GM23248 (cell line): ENCODE measurements around the gene OR13J1. TPM values are rescaled to one million over a fixed set of nuclear protein-coding genes. Genes with fewer than 3 reads are reported as not detected.

Source experiments
- DNase-seq: peaks from one replicate; pipeline ENCODE4 v3.0.0-alpha.2; 2015
- H2AFZ ChIP-seq: fragments of 200-600 bp; sonication (generic); 2 replicates; pipeline ENCODE4 v1.6.1; 2016; ENCODE audit warnings: antibody characterized with exemption
- H3F3A ChIP-seq: fragments of 200-600 bp; sonication (generic); 2 replicates; pipeline ENCODE4 v1.6.1; 2016; ENCODE audit warnings: mild to moderate bottlenecking, antibody characterized with exemption, mixed run types; ENCODE audit not compliant: insufficient read depth
- H3K27ac ChIP-seq: fragments of 200-600 bp; sonication (generic); 2 replicates; pipeline ENCODE4 v1.5.1; 2016; ENCODE audit warnings: mild to moderate bottlenecking
- H3K27me3 ChIP-seq: fragments of 200-600 bp; sonication (generic); replicated peaks from 2 replicates; pipeline ENCODE4 v1.6.1; 2016; ENCODE audit warnings: mild to moderate bottlenecking; ENCODE audit not compliant: insufficient read depth
- H3K36me3 ChIP-seq: fragments of 200-600 bp; sonication (generic); 2 replicates; pipeline ENCODE4 v1.6.1; 2016; ENCODE audit warnings: low read depth, mild to moderate bottlenecking
- H3K4me1 ChIP-seq: fragments of 200-600 bp; sonication (generic); 2 replicates; pipeline ENCODE4 v1.6.1; 2016; ENCODE audit warnings: mild to moderate bottlenecking; ENCODE audit not compliant: insufficient read depth
- H3K4me2 ChIP-seq: fragments of 200-600 bp; sonication (generic); one replicate; pipeline ENCODE4 v1.6.1; 2016; ENCODE audit warnings: mild to moderate bottlenecking; ENCODE audit not compliant: unreplicated experiment
- H3K4me3 ChIP-seq: fragments of 200-600 bp; sonication (generic); 2 replicates; pipeline ENCODE4 v1.5.1; 2016; ENCODE audit warnings: mild to moderate bottlenecking
- H3K79me2 ChIP-seq: fragments of 200-600 bp; sonication (generic); 2 replicates; pipeline ENCODE4 v1.6.1; 2016; ENCODE audit warnings: mild to moderate bottlenecking; ENCODE audit not compliant: insufficient read depth
- H3K9ac ChIP-seq: fragments of 200-600 bp; sonication (generic); 2 replicates; pipeline ENCODE4 v1.6.1; 2016; ENCODE audit warnings: mild to moderate bottlenecking
- H3K9me2 ChIP-seq: fragments of 200-600 bp; sonication (generic); 2 replicates; pipeline ENCODE4 v1.6.1; 2016; ENCODE audit warnings: mixed run types, mild to moderate bottlenecking, moderate library complexity; ENCODE audit not compliant: insufficient read depth
- H3K9me3 ChIP-seq: fragments of 200-600 bp; sonication (generic); one replicate; pipeline ENCODE4 v1.6.1; 2017; ENCODE audit warnings: low read depth
- H4K20me1 ChIP-seq: fragments of 200-600 bp; sonication (generic); 2 replicates; pipeline ENCODE4 v1.6.0; 2016; ENCODE audit not compliant: insufficient read depth
- EZH2 ChIP-seq: fragments of 200-600 bp; sonication (generic); IDR thresholded peaks from 2 replicates; pipeline ENCODE4 v1.6.1; 2018; ENCODE audit warnings: antibody characterized with exemption, mild to moderate bottlenecking; ENCODE audit not compliant: insufficient read depth, poor library complexity, severe bottlenecking
- EZH2phosphoT487 ChIP-seq: fragments of 200-600 bp; sonication (generic); IDR thresholded peaks from 2 replicates; pipeline ENCODE4 v1.6.1; 2018; ENCODE audit warnings: antibody characterized with exemption, moderate library complexity, mild to moderate bottlenecking, low read depth; ENCODE audit not compliant: insufficient read depth
- WGBS, 2 experiments: methylation state at CpG; one replicate each; pipeline ENCODE4 v1.1.6; 2015 to 2017; ENCODE audit warnings: low lambda C conversion rate in 2 of 2, low coverage in 1 of 2; ENCODE audit errors: missing lambda C conversion rate in 2 of 2; 5-methylcytosine and 5-hydroxymethylcytosine counted together
- in situ Hi-C: fragments of 300-500 bp; cut with MboI; formaldehyde crosslinking; loops from 2 replicates; pipeline ENCODE4 v1.15.0; 2020
- polyA plus RNA-seq: library from polyadenylated mRNA; unstranded; fragments of >200 nt; fragmentation: Nextera tagmentation; extraction: Ambion mirVana; gene quantifications from 2 replicates; pipeline ENCODE4 v1.2.1, GENCODE V29; 2016
- total RNA-seq: library from RNA; depleted of rRNA; stranded (reverse); fragments of >200 nt; shearing (Covaris generic); gene quantifications from 2 replicates; pipeline ENCODE4 v1.2.3, GENCODE V29; 2014; rRNA removed

OR13J1 gene
- total and polyA plus RNA-seq, 2 experiments from 2014 or later, result not detected

GRCh38 chr9:35827486-35827885 is 42.7 kb downstream of the OR13J1 start:
- TF ChIP-seq EZH2phosphoT487 (no peak), EZH2 (no peak)
- Histone ChIP-seq H3F3A (peaks cover 12% of the 10 kb centered on the region), H4K20me1 (no peaks in the 10 kb centered on the region), H3K9ac (no peak overlapping the region), H3K27ac (peak overlapping the region; percentile 63), H3K4me1 (peaks cover 27% of the 10 kb centered on the region), H3K9me3 (no peaks in the 10 kb centered on the region), H3K79me2 (peaks cover 10% of the 10 kb centered on the region; the same call in 1 of the 2 replicates), H3K27me3 (no peaks in the 10 kb centered on the region), H2AFZ (0 out of 2 replicates have a peak overlapping the region, but pooled peaks have one; percentile 22), H3K9me2 (no peaks in the 10 kb centered on the region), H3K4me3 (no peak overlapping the region), H3K36me3 (no peaks in the 10 kb centered on the region), H3K4me2 (peak overlapping the region; percentile 37)
- peak; percentile 91 for DNase-seq
- 4 to 5% methylated on average over 3 of the region's 3 CpGs for WGBS, 2 experiments
- in situ Hi-C loops, result no loop called here

GRCh38 chr9:35826071-35826701 is 44.0 kb downstream of the OR13J1 start:
- WGBS, 2 experiments, result 2 to 6% methylated on average over 4 of the region's 4 CpGs
- Histone ChIP-seq H2AFZ (peak overlapping the region; percentile 81), H3K9me3 (no peaks in the 10 kb centered on the region), H3K36me3 (no peaks in the 10 kb centered on the region), H3K4me1 (peaks cover 27% of the 10 kb centered on the region), H3K27ac (peak overlapping the region; percentile 8; the same call in 1 of the 2 replicates), H3K4me2 (peak overlapping the region; percentile 56), H3K9ac (no peak overlapping the region), H3K27me3 (no peaks in the 10 kb centered on the region), H3K4me3 (no peak overlapping the region; the same call in 1 of the 2 replicates), H4K20me1 (no peaks in the 10 kb centered on the region), H3K9me2 (no peaks in the 10 kb centered on the region), H3F3A (peaks cover 12% of the 10 kb centered on the region), H3K79me2 (peaks cover 10% of the 10 kb centered on the region; the same call in 1 of the 2 replicates)
- TF ChIP-seq EZH2 (no peak), EZH2phosphoT487 (no peak)
- in situ Hi-C loops, result no loop called here
- peak; percentile 77 for DNase-seq

GRCh38 chr9:35822926-35823325 is 47.3 kb downstream of the OR13J1 start:
- H3K4me3 ChIP-seq, result no peak overlapping the region
- H3K4me2 ChIP-seq, result no peak overlapping the region
- H3K79me2 ChIP-seq, result no peaks in the 10 kb centered on the region
- TF ChIP-seq EZH2phosphoT487 (no peak), EZH2 (no peak)
- peak; percentile 9 for DNase-seq
- H3K27me3 ChIP-seq, result no peaks in the 10 kb centered on the region
- no peaks in the 10 kb centered on the region for H3K36me3 ChIP-seq
- H2AFZ ChIP-seq, result no peak overlapping the region
- H4K20me1 ChIP-seq, result no peaks in the 10 kb centered on the region
- no peaks in the 10 kb centered on the region for H3K9me3 ChIP-seq
- no peak overlapping the region for H3K27ac ChIP-seq
- in situ Hi-C loops, result no loop called here
- no peaks in the 10 kb centered on the region for H3K9me2 ChIP-seq
- H3K9ac ChIP-seq, result no peak overlapping the region
- peaks cover 26% of the 10 kb centered on the region for H3K4me1 ChIP-seq
- peaks cover 21% of the 10 kb centered on the region for H3F3A ChIP-seq

GRCh38 chr9:35820076-35820475 is 50.1 kb downstream of the OR13J1 start:
- Histone ChIP-seq H3K36me3 (no peaks in the 10 kb centered on the region), H3K27ac (no peak overlapping the region), H3K9ac (no peak overlapping the region), H3K9me3 (no peaks in the 10 kb centered on the region), H4K20me1 (no peaks in the 10 kb centered on the region), H3K4me3 (no peak overlapping the region), H3K4me1 (peaks cover 12% of the 10 kb centered on the region), H3K79me2 (no peaks in the 10 kb centered on the region), H3K9me2 (no peaks in the 10 kb centered on the region), H3K4me2 (no peak overlapping the region), H2AFZ (no peak overlapping the region; the same call in 1 of the 2 replicates), H3F3A (peaks cover 13% of the 10 kb centered on the region), H3K27me3 (no peaks in the 10 kb centered on the region)
- peak; percentile 93 for DNase-seq
- TF ChIP-seq EZH2phosphoT487, result no peak
- in situ Hi-C loops, result no loop called here

Other genes starting within 250 kb of the OR13J1 start
- not detected in 2 replicates for gene SIT1, start 219.5 kb downstream of the OR13J1 start, total RNA-seq
- gene SIT1, start 219.5 kb downstream of the OR13J1 start, polyA plus RNA-seq, result 0.58 TPM in 1 of 2 replicates, not detected in the other
- gene RMRP, start 212.4 kb downstream of the OR13J1 start, total RNA-seq, result 14,230 and 20,944 TPM in 2 replicates
- not detected in 2 replicates for gene RMRP, start 212.4 kb downstream of the OR13J1 start, polyA plus RNA-seq
- gene CCDC107, start 212.1 kb downstream of the OR13J1 start, total RNA-seq, result 20.5 and 28.6 TPM in 2 replicates
- gene CCDC107, start 212.1 kb downstream of the OR13J1 start, polyA plus RNA-seq, result 52.8 and 55.7 TPM in 2 replicates
- gene ARHGEF39, start 205.2 kb downstream of the OR13J1 start, total RNA-seq, result 0.13 and 2.1 TPM in 2 replicates
- gene ARHGEF39, start 205.2 kb downstream of the OR13J1 start, polyA plus RNA-seq, result 1.6 and 1.8 TPM in 2 replicates
- 3.4 and 4.3 TPM in 2 replicates for gene CA9, start 196.5 kb downstream of the OR13J1 start, total RNA-seq
- 2.3 and 2.7 TPM in 2 replicates for gene CA9, start 196.5 kb downstream of the OR13J1 start, polyA plus RNA-seq
- gene TPM2, start 180.5 kb downstream of the OR13J1 start, total RNA-seq, result 1,596 and 1,625 TPM in 2 replicates
- 3,527 and 3,584 TPM in 2 replicates for gene TPM2, start 180.5 kb downstream of the OR13J1 start, polyA plus RNA-seq
- gene TLN1, start 138.2 kb downstream of the OR13J1 start, total RNA-seq, result 527 and 566 TPM in 2 replicates
- gene TLN1, start 138.2 kb downstream of the OR13J1 start, polyA plus RNA-seq, result 198 and 202 TPM in 2 replicates
- 101 and 111 TPM in 2 replicates for gene CREB3, start 137.7 kb downstream of the OR13J1 start, total RNA-seq
- gene CREB3, start 137.7 kb downstream of the OR13J1 start, polyA plus RNA-seq, result 113 and 114 TPM in 2 replicates
- 20.3 and 30.0 TPM in 2 replicates for gene GBA2, start 121.2 kb downstream of the OR13J1 start, total RNA-seq
- 24.0 and 27.6 TPM in 2 replicates for gene GBA2, start 121.2 kb downstream of the OR13J1 start, polyA plus RNA-seq
- gene RGP1, start 121.1 kb downstream of the OR13J1 start, total RNA-seq, result 19.1 and 20.0 TPM in 2 replicates
- 4.7 and 4.8 TPM in 2 replicates for gene RGP1, start 121.1 kb downstream of the OR13J1 start, polyA plus RNA-seq
- gene MSMP, start 116.1 kb downstream of the OR13J1 start, total RNA-seq, result not detected in 2 replicates
- not detected in 2 replicates for gene MSMP, start 116.1 kb downstream of the OR13J1 start, polyA plus RNA-seq
- 26.7 and 26.9 TPM in 2 replicates for gene NPR2, start 78.8 kb downstream of the OR13J1 start, total RNA-seq
- gene NPR2, start 78.8 kb downstream of the OR13J1 start, polyA plus RNA-seq, result 9.7 and 11.8 TPM in 2 replicates
- 0.76 and 0.97 TPM in 2 replicates for gene SPAG8, start 58.1 kb downstream of the OR13J1 start, total RNA-seq
- gene SPAG8, start 58.1 kb downstream of the OR13J1 start, polyA plus RNA-seq, result 1.2 and 1.3 TPM in 2 replicates
- gene HINT2, start 55.4 kb downstream of the OR13J1 start, total RNA-seq, result 16.7 and 30.6 TPM in 2 replicates
- gene HINT2, start 55.4 kb downstream of the OR13J1 start, polyA plus RNA-seq, result 50.7 and 60.5 TPM in 2 replicates
- gene FAM221B, start 41.7 kb downstream of the OR13J1 start, total RNA-seq, result not detected in 2 replicates
- not detected in 2 replicates for gene FAM221B, start 41.7 kb downstream of the OR13J1 start, polyA plus RNA-seq
- 3.7 and 3.9 TPM in 2 replicates for gene TMEM8B, start 41.2 kb downstream of the OR13J1 start, total RNA-seq
- 4.0 and 4.9 TPM in 2 replicates for gene TMEM8B, start 41.2 kb downstream of the OR13J1 start, polyA plus RNA-seq
- gene HRCT1, start 35.8 kb upstream of the OR13J1 start, total RNA-seq, result 0.76 and 1.2 TPM in 2 replicates
- gene HRCT1, start 35.8 kb upstream of the OR13J1 start, polyA plus RNA-seq, result 3.4 and 3.6 TPM in 2 replicates
- gene SPAAR, start 39.1 kb upstream of the OR13J1 start, total RNA-seq, result not detected in 2 replicates
- 0.23 and 0.39 TPM in 2 replicates for gene SPAAR, start 39.1 kb upstream of the OR13J1 start, polyA plus RNA-seq
- 0.11 TPM in 1 of 2 replicates, not detected in the other for gene OR2S2, start 87.8 kb upstream of the OR13J1 start, total RNA-seq
- 0.30 and 0.67 TPM in 2 replicates for gene OR2S2, start 87.8 kb upstream of the OR13J1 start, polyA plus RNA-seq
- 113 and 127 TPM in 2 replicates for gene RECK, start 166.5 kb upstream of the OR13J1 start, total RNA-seq
- gene RECK, start 166.5 kb upstream of the OR13J1 start, polyA plus RNA-seq, result 161 and 165 TPM in 2 replicates